ENCODE data around the gene ADIRF. TPM values are rescaled to one million over a fixed set of nuclear protein-coding genes. Genes with fewer than 3 reads are reported as not detected.
A peak's percentile ranks its signal among the peaks of the same experiment; 100 is the strongest.
"Not testable (repeated sequence)": the region's sequence is repeated elsewhere in the genome, so short reads cannot be mapped to it uniquely, and the experiment has no call there.

Gene ADIRF
- total RNA-seq, 1 experiment from 2014 or later: 0.34 TPM

- no peak overlapping the region for H3K4me3 ChIP-seq
- no peaks in the 10 kb centered on the region for H3K9me3 ChIP-seq (replicated peaks)
- no peaks in the 10 kb centered on the region; the same call in none of the 2 replicates for H3K4me1 ChIP-seq
- no peaks in the 10 kb centered on the region for H3K36me3 ChIP-seq
- H3K27me3 ChIP-seq: no peaks in the 10 kb centered on the region
- DNase-seq: no peak
- no peak overlapping the region for H3K27ac ChIP-seq
Measured at GRCh38 chr10:86942441-86943315, 25.6 kb upstream of the ADIRF start.

DNA sequence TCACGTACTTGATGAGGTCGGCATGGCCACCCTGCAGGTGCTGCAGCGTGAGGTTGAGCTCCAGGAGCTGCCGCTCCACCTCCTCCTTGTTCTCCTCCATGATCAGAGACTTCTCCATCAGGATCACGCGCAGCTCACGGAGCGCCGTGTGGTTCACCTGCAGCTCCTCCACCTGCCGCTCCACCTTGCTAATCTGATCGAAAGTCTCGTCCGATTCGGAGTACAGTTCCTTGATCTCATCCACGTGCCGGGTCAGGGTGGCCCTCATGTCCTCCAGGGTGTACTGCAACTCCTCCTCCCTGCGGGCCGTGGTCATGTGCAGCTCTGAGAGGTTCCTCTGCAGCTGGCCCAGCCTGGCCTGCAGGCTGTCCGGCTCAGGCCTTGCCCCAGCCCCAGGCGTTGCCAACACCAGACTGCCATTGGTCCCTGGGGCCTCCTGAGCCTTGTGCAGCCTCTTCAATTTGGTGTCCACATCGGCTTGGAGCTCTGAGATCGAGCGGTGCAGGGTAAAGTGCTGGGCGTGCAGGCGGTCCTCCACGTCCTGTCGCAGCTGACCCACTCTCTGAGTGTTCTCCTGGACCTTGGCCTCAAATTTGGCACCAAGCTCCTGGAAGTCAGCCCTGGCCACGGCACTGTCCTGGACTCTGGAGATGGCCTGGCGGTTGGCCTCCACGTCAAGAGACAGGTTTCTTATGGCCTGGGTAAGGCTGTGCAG is 24.8 kb upstream of the ADIRF start:
- H3K4me3 ChIP-seq: no peak overlapping the region
- no peaks in the 10 kb centered on the region for H3K27me3 ChIP-seq
- DNase-seq: no peak
- no peaks in the 10 kb centered on the region for H3K36me3 ChIP-seq
- H3K27ac ChIP-seq: no peak overlapping the region
- no peaks in the 10 kb centered on the region for H3K9me3 ChIP-seq (replicated peaks)
- no peaks in the 10 kb centered on the region; the same call in none of the 2 replicates for H3K4me1 ChIP-seq

GRCh38 chr10:86944031-86944419 is 24.3 kb upstream of the ADIRF start:
- no peak for DNase-seq
- no peaks in the 10 kb centered on the region for H3K36me3 ChIP-seq
- H3K4me3 ChIP-seq: no peak overlapping the region
- H3K27ac ChIP-seq: no peak overlapping the region
- H3K9me3 ChIP-seq (replicated peaks): no peaks in the 10 kb centered on the region
- no peaks in the 10 kb centered on the region; the same call in none of the 2 replicates for H3K4me1 ChIP-seq
- H3K27me3 ChIP-seq: no peaks in the 10 kb centered on the region

DNA sequence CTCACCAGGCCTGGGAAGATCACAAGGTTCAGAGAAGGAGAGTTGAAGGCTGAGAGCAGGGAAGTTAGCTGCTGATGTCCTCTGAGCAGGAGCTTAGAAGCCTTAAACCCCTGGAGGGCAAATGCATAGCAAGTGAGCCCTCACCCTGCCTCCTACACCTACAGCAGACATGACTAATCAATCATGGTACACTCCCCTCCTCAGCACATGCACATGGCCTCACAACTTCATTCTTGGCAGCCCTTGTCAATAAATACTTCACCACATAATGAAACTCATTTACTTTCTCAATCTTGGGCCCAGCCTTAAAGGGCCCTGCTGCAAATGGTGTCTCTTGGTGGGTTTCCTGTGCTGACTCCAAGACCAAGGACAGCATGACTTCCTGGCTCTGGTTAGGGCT is 23.8 kb upstream of the ADIRF start:
- no peaks in the 10 kb centered on the region; the same call in none of the 2 replicates for H3K4me1 ChIP-seq
- DNase-seq: no peak
- H3K27ac ChIP-seq: no peak overlapping the region
- no peaks in the 10 kb centered on the region for H3K27me3 ChIP-seq
- H3K36me3 ChIP-seq: no peaks in the 10 kb centered on the region
- no peak overlapping the region for H3K4me3 ChIP-seq
- no peaks in the 10 kb centered on the region for H3K9me3 ChIP-seq (replicated peaks)

DNA sequence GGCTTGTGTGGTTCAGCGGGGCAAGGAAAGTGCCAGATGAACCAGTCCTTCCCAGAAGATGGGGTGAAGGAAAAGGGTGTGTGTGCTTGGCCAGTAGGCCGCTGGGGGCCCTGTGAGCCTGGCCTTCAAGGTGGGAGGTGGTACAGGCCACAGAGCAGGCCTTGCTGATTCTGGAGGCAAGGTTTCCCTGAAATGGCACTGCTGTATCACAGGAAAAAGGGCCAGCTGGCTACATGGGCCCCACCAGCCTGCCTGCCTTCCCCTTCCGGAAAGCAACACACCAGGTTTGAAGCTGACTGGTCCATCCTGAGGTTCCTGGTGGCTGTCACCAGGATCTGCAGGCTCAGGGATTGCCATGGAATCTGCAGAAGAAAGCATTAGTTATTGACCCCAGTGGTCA is 23.4 kb upstream of the ADIRF start:
- no peaks in the 10 kb centered on the region for H3K9me3 ChIP-seq (replicated peaks)
- H3K27ac ChIP-seq: no peak overlapping the region
- no peak overlapping the region for H3K4me3 ChIP-seq
- no peaks in the 10 kb centered on the region; the same call in none of the 2 replicates for H3K4me1 ChIP-seq
- H3K36me3 ChIP-seq: no peaks in the 10 kb centered on the region
- no peak for DNase-seq
- H3K27me3 ChIP-seq: no peaks in the 10 kb centered on the region

- Histone ChIP-seq H3K27me3 (no peaks in the 10 kb centered on the region), H3K4me1 (no peaks in the 10 kb centered on the region; the same call in none of the 2 replicates), H3K4me3 (peak overlapping the region; percentile 34), H3K27ac (no peak overlapping the region), H3K36me3 (no peaks in the 10 kb centered on the region), H3K9me3 (replicated peaks) (no peaks in the 10 kb centered on the region)
- DNase-seq: peak; percentile 70 to 77
Measured at GRCh38 chr10:86945361-86946212, 22.7 kb upstream of the ADIRF start.

DNA sequence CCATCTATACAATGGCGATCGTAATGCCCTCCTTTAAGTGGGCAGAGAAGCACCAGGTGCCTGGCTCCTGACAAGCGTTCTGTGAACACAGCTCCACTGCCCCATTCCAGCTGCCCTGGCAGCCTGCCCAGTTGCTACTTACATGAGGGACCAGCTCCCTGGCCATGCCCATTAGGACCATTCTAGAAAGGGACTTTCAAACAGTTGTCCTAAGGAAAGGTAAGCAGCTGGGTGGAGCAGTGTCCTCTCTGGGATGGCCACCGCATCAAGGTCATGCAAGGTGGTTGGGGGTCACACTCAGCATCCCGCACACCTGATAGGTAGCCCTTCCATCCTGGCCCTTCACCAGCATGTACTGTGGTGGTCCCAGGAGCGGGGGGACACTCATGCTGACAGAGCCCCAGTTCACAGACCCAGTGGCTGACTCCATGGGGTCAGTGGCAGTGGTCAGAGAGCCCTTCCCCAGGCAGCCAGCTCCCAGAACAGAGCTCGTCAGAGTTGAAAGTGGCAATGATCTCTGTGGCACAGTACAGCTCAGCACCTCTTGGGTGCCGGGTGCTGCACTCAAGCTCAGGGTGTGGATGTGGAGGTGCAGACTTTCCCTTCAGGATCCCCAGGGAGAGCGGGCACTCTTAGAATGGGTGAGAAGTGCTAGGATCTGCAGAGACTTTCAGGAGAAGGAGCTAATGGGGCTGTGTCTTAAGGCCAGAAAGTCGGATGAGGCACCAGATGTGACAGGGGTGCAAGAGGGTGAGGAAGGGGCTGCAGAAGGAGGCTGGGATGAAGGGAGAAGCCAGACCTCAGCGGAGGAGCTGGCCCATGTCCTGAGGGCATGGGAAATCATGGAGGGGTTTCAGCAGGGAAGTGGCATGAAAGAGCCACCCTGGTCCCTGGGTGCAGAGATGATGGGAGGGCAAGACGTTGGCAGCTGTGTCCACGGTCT is 21.8 kb upstream of the ADIRF start:
- Histone ChIP-seq H3K36me3 (no peaks in the 10 kb centered on the region), H3K4me1 (no peaks in the 10 kb centered on the region; the same call in none of the 2 replicates), H3K4me3 (no peak overlapping the region), H3K27ac (no peak overlapping the region), H3K9me3 (replicated peaks) (no peaks in the 10 kb centered on the region), H3K27me3 (no peaks in the 10 kb centered on the region)
- peak; percentile 49 to 58 for DNase-seq

DNA sequence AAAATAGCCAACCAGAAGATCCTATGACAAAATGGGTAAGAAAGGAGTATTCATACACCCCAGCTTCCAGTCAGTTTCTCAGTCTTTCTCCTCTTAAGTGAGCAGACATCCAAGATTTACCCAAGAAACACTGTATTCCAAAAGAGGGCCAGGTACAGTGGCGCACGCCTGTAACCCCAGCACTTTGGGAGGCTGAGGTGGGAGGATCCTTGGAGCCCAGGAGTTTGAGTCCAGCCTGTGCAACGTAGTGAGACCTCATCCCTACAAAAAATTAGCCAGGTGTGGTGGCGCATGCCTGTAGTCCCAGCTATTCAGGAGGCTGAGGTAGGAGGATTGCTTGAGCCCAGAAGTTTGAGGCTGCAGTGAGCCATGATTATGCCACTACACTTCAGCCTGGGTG is 20.5 kb upstream of the ADIRF start:
- not testable (repeated sequence) for DNase-seq; H3K9me3 ChIP-seq (replicated peaks); H3K36me3 ChIP-seq; H3K27ac ChIP-seq; H3K4me3 ChIP-seq; H3K4me1 ChIP-seq; H3K27me3 ChIP-seq

- no peak overlapping the region for H3K27ac ChIP-seq
- H3K4me3 ChIP-seq: no peak overlapping the region
- H3K27me3 ChIP-seq: no peaks in the 10 kb centered on the region
- DNase-seq: no peak
- no peaks in the 10 kb centered on the region for H3K9me3 ChIP-seq (replicated peaks)
- no peaks in the 10 kb centered on the region; the same call in none of the 2 replicates for H3K4me1 ChIP-seq
- no peaks in the 10 kb centered on the region for H3K36me3 ChIP-seq
Measured at GRCh38 chr10:86950349-86950748, 17.9 kb upstream of the ADIRF start.

DNA sequence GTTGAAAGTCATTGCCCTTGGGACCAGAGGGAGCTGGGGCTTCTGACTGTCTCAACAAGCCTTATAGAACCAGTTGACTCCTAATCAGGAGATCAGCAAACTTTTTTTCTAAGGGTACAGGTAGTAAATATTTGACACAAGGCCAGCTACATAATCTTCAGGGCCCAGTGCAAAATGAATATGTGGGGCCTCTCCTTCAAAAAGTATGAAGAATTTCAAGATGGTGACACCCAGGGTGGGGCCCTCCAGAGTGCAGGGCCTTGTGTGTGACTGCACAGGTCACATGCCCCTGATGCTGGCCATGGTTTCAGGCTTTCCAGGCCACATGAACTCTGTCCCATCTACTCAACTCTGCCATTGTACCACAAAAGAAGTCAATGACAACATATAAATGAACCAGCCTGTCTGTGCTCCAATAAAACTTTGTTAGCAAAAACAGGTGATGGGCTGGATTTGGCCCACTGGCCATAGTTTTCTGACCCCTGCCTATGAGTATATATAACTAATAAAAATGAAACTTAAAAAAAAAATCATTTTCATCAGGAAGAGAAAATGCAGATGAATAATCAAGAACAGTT is 17.0 kb upstream of the ADIRF start:
- no peaks in the 10 kb centered on the region for H3K9me3 ChIP-seq (replicated peaks)
- DNase-seq: no peak
- no peak overlapping the region for H3K4me3 ChIP-seq
- H3K27ac ChIP-seq: no peak overlapping the region
- no peaks in the 10 kb centered on the region for H3K4me1 ChIP-seq
- H3K27me3 ChIP-seq: no peaks in the 10 kb centered on the region
- H3K36me3 ChIP-seq: no peaks in the 10 kb centered on the region

- Histone ChIP-seq H3K4me3 (no peak overlapping the region), H3K27me3 (no peaks in the 10 kb centered on the region), H3K36me3 (no peaks in the 10 kb centered on the region), H3K27ac (no peak overlapping the region), H3K4me1 (no peaks in the 10 kb centered on the region; the same call in 1 of the 2 replicates), H3K9me3 (replicated peaks) (no peaks in the 10 kb centered on the region)
- no peak for DNase-seq
Measured at GRCh38 chr10:86952106-86952505, 16.2 kb upstream of the ADIRF start.

DNA sequence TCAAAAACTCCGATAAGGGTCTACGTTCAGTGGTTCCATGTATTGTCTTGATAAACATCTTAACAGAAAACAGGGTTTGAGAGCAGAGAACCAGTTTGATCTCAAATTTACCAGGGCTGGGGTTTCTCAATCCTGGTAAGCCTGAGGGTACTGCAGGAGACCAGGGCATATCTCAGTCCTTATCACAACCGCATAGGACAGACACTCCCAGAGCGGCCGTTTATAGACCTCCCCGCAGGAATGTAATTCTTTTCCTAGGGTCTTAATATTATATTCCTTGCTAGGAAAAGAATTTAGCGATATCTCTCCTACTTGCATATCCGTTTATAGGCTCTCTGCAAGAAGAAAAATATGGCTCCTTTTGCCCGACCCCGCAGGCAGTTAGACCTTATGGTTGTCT is 15.6 kb upstream of the ADIRF start:
- not testable (repeated sequence) for H3K27me3 ChIP-seq; H3K4me3 ChIP-seq; H3K4me1 ChIP-seq; H3K36me3 ChIP-seq; H3K9me3 ChIP-seq (replicated peaks); H3K27ac ChIP-seq; DNase-seq

DNA sequence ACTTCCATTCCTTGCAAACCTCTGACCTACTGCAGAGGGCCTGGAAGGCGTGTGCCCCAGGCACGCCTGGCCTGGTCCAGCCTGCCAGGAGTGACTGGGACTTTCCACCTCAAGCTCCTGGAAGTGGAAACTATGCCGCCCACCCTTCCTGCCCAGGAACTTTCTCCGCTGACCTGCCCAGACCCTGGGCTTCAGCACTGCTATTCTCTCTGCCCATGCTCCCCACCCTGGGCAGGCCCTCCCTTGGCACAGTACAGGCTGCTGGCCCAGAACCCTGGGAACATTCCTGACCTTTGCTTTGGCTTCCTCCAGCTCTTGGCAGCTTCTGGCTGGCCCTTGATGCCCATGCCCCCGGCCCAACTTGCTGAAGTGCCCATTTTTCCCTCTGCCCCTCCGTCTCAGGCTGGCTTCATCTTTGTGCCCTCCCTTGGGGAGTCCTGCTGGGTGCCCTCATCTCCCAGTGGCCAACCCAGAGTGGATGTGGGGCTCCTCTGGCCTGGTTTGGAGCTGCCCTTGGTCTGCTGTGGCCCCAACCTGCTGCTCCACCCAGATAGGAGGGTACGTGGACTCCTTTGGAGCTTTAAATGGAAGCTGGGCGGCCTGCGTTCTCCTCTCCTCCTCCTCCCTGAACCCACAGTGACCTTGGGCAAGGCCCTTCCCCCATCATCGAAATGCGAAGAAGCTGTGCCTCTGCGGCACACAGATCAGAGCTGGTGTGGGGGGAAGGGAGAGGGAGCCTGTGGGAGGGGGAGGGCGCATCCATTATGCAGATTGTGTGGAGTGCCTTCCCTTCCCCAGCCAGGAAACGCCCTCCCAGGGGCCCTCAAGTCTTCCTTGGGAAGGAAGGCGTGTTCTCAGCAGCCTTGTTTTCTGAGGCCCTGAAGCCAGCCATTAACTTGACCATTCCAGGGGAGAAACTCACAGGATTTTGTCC is 14.3 kb upstream of the ADIRF start:
- H3K9me3 ChIP-seq (replicated peaks): no peaks in the 10 kb centered on the region
- peaks cover 12% of the 10 kb centered on the region; the same call in 1 of the 2 replicates for H3K4me1 ChIP-seq
- H3K36me3 ChIP-seq: no peaks in the 10 kb centered on the region
- no peak overlapping the region for H3K4me3 ChIP-seq
- no peak overlapping the region for H3K27ac ChIP-seq
- DNase-seq: no peak
- no peaks in the 10 kb centered on the region for H3K27me3 ChIP-seq

Measured in SJCRH30 (cell line).